GM12864 (cell line): ENCODE measurements around the gene CSNK1A1L.
A peak's percentile ranks its signal among the peaks of the same experiment; 100 is the strongest.
"Not testable (repeated sequence)": the region's sequence is repeated elsewhere in the genome, so short reads cannot be mapped to it uniquely, and the experiment has no call there.

ENCODE experiments used
- DNase-seq: peaks from one replicate; pipeline ENCODE4 v3.0.0-alpha.2; 2011; ENCODE audit warnings: low read depth
- H3K4me3 ChIP-seq: 2 replicates; pipeline ENCODE4 v1.5.1; 2011; ENCODE audit warnings: mild to moderate bottlenecking, low read depth, low read length, control low read depth
- CTCF ChIP-seq: IDR thresholded peaks from 2 replicates; pipeline ENCODE4 v1.5.1; 2011; ENCODE audit warnings: low read depth, mild to moderate bottlenecking, moderate library complexity, low read length, control low read depth, inconsistent platforms; ENCODE audit errors: missing control alignments

The CSNK1A1L gene

GRCh38 chr13:37069597-37070103 lies 35.8 kb downstream of the CSNK1A1L start:
- no peak for TF ChIP-seq CTCF
- DNase-seq, result no peak
- H3K4me3 ChIP-seq, result no peak overlapping the region

- no peak overlapping the region for H3K4me3 ChIP-seq
- no peak for DNase-seq
- TF ChIP-seq CTCF, result no peak
These were observed 36.5 kb downstream of the CSNK1A1L start for GRCh38 chr13:37068962-37069361.

- H3K4me3 ChIP-seq, result no peak overlapping the region
- no peak for DNase-seq
- no peak for TF ChIP-seq CTCF
These were observed 37.6 kb downstream of the CSNK1A1L start for GRCh38 chr13:37067874-37068273.

- TF ChIP-seq CTCF, result no peak
- DNase-seq, result no peak
- no peak overlapping the region for H3K4me3 ChIP-seq
These were observed 39.5 kb downstream of the CSNK1A1L start for GRCh38 chr13:37065890-37066526.

GRCh38 chr13:37059848-37060192 lies 45.6 kb downstream of the CSNK1A1L start:
- no peak for DNase-seq
- TF ChIP-seq CTCF, result no peak
- peak overlapping the region; percentile 67 for H3K4me3 ChIP-seq

- peak; percentile 67 for DNase-seq
- no peak for TF ChIP-seq CTCF
- H3K4me3 ChIP-seq, result peak within 1 kb of the TSS; percentile 67
These were observed 46.3 kb downstream of the CSNK1A1L start, which contains the start of gene SUPT20H for GRCh38 chr13:37058910-37059847. Gene SUPT20H, minus strand, starts transcription at chr13:37059688. Its CDS starts 8,198 bp downstream, at chr13:37051490.

GRCh38 chr13:37056228-37056627 lies 49.2 kb downstream of the CSNK1A1L start:
- DNase-seq, H3K4me3 ChIP-seq: not testable (repeated sequence)
